Activated CD4-positive, alpha-beta memory T cell treated with anti-CD3 and anti-CD28 coated beads for 36 hours (primary cell): ENCODE measurements around the gene SHD. TPM values are rescaled to one million over a fixed set of nuclear protein-coding genes. Genes with fewer than 3 reads are reported as not detected.
"Not testable (repeated sequence)": the region's sequence is repeated elsewhere in the genome, so short reads cannot be mapped to it uniquely, and the experiment has no call there.

Source experiments
- CTCF ChIA-PET: fragments of 350-600 bp; sonication (Branson Sonifier 250); formaldehyde crosslinking; loops from one replicate; lab custom pipeline; 2021; ENCODE audit warnings: antibody characterized with exemption, inconsistent platforms; lab: Charles Lee
- POLR2A ChIA-PET: fragments of 350-600 bp; sonication (Branson Sonifier 250); formaldehyde crosslinking; loops from one replicate; lab custom pipeline; 2021; ENCODE audit warnings: antibody characterized with exemption; lab: Charles Lee
- DNase-seq: peaks from one replicate; pipeline ENCODE4 v3.0.0-alpha.2; 2020
- H3K27ac Mint-ChIP-seq: one replicate; pipeline ENCODE4 v1.8.0; 2021; ENCODE audit warnings: mixed read lengths
- H3K27me3 Mint-ChIP-seq: one replicate; pipeline ENCODE4 v1.8.0; 2021; ENCODE audit warnings: mixed read lengths
- H3K36me3 Mint-ChIP-seq: one replicate; pipeline ENCODE4 v1.8.0; 2021; ENCODE audit warnings: mixed read lengths
- H3K4me1 Mint-ChIP-seq: one replicate; pipeline ENCODE4 v1.8.0; 2021; ENCODE audit warnings: low read depth, mixed read lengths
- H3K4me3 Mint-ChIP-seq: one replicate; pipeline ENCODE4 v1.8.0; 2021; ENCODE audit warnings: mild to moderate bottlenecking, mixed read lengths
- H3K9me3 Mint-ChIP-seq: one replicate; pipeline ENCODE4 v1.8.0; 2021; ENCODE audit warnings: mixed read lengths
- intact Hi-C: fragments of 100-400 bp; cut with micrococcal nuclease; formaldehyde crosslinking; loops from one replicate; pipeline ENCODE4 v1.15.1; 2023
- total RNA-seq, 2 experiments: library from RNA; stranded (reverse); gene quantifications; one replicate each; pipeline ENCODE4 v1.2.3, GENCODE V29; 2021

Gene SHD, protein sequence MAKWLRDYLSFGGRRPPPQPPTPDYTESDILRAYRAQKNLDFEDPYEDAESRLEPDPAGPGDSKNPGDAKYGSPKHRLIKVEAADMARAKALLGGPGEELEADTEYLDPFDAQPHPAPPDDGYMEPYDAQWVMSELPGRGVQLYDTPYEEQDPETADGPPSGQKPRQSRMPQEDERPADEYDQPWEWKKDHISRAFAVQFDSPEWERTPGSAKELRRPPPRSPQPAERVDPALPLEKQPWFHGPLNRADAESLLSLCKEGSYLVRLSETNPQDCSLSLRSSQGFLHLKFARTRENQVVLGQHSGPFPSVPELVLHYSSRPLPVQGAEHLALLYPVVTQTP
- not detected for total RNA-seq

- ChIA-PET CTCF (interaction anchor here (0.9 to 1.6 kb wide), 2 partner anchors 11 to 74 kb away, joined by 4 to 6 read pairs; no protein-coding TSS in a partner anchor), POLR2A (no interaction called here)
- intact Hi-C loops, result no loop called here
- Mint-ChIP-seq H3K9me3 (no peaks in the 10 kb centered on the region), H3K4me3 (no peak within 1 kb of the TSS), H3K27me3 (peaks cover 22% of the 10 kb centered on the region), H3K4me1 (peaks cover 6% of the 10 kb centered on the region), H3K36me3 (no peaks in the 10 kb centered on the region), H3K27ac (no peak within 1 kb of the TSS)
- no peak for DNase-seq
Measured at GRCh38 chr19:4278419-4279266, at the start of gene SHD. Gene SHD, plus strand, starts transcription at chr19:4279266. Its CDS starts 798 bp downstream, at chr19:4280064.

GRCh38 chr19:4230237-4230636 is 48.8 kb upstream of the SHD start:
- H3K4me3 Mint-ChIP-seq, DNase-seq, H3K27ac Mint-ChIP-seq, H3K9me3 Mint-ChIP-seq, H3K4me1 Mint-ChIP-seq, H3K36me3 Mint-ChIP-seq, intact Hi-C loops: not testable (repeated sequence)
- POLR2A ChIA-PET, result interaction anchor here (1.0 to 1.1 kb wide), 2 partner anchors 17 to 114 kb away, joined by 4 to 5 read pairs; partner anchors contain the start of genes MPND and YJU2
- CTCF ChIA-PET, result interaction anchor here (1.3 kb wide), 1 partner anchor 22 kb away, joined by 4 read pairs; no protein-coding TSS in a partner anchor
- H3K27me3 Mint-ChIP-seq, result peaks cover 10% of the 10 kb centered on the region

DNA sequence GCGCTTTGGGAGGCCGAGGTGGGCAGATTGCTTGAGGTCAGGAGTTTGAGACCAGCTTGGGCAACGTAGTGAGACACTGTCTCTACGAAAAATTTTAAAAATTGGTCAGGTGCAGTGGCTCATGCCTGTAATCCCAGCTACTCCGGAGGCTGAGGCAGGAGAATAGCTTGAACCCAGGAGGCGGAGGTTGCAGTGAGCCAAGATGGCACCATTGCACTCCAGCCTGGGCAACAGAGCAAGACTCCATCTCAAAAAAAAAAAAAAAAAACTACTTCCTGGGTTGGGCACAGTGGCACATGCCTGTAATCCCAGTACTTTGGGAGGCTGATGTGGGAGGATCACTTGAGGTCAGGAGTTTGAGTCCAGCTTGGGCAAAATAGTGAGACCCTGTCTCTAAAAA is 47.5 kb upstream of the SHD start:
- DNase-seq, H3K4me3 Mint-ChIP-seq, H3K9me3 Mint-ChIP-seq, H3K4me1 Mint-ChIP-seq, H3K27ac Mint-ChIP-seq, H3K36me3 Mint-ChIP-seq, intact Hi-C loops: not testable (repeated sequence)
- H3K27me3 Mint-ChIP-seq, result peaks cover 10% of the 10 kb centered on the region
- CTCF ChIA-PET, result interaction anchor here (1.0 kb wide), 1 partner anchor 91 kb away, joined by 3 read pairs; no protein-coding TSS in a partner anchor
- POLR2A ChIA-PET, result interaction anchor here (0.6 kb wide), 1 partner anchor 122 kb away, joined by 4 read pairs; no protein-coding TSS in a partner anchor

GRCh38 chr19:4232139-4232538 is 46.9 kb upstream of the SHD start:
- CTCF ChIA-PET, result interaction anchor here (1.0 to 1.8 kb wide), 3 partner anchors 15 to 121 kb away, joined by 3 to 4 read pairs (median 3); partner anchors contain the start of gene YJU2
- H3K9me3 Mint-ChIP-seq, H3K27ac Mint-ChIP-seq, H3K4me1 Mint-ChIP-seq, intact Hi-C loops, H3K36me3 Mint-ChIP-seq, DNase-seq, H3K4me3 Mint-ChIP-seq: not testable (repeated sequence)
- H3K27me3 Mint-ChIP-seq, result peaks cover 10% of the 10 kb centered on the region
- POLR2A ChIA-PET, result interaction anchor here (0.6 kb wide), 1 partner anchor 123 kb away, joined by 4 read pairs; no protein-coding TSS in a partner anchor

DNA sequence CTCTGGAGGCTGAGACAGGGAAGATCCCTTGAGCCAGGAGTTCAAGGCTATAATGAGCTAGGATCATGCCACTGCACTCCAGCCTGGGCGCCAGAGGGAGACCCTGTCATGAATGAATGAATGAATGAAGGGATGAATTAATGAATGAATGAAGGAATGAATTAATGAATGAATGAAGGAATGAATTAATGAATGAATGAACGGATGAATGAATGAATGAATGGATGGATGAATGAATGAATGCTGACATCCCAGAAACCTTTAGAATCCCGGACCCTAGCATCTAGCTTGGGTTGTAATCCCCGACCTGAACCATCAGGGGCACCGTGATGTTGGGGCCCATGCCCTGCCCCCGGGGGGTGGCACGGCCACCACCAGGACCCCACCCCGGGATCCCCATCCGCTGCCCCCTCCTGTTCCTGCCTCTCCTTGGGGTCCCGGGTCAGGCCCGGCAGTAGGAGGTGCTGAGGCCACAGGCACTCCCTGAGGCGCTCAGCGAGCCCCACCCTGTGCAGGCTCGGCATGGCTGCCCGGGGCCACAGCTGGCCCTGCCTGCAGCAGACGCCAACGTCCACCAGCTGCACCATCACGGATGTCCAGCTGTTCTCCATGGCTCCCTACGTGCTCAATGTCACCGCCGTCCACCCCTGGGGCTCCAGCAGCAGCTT is 46.3 kb upstream of the SHD start:
- Mint-ChIP-seq H3K36me3 (no peaks in the 10 kb centered on the region), H3K27me3 (peaks cover 10% of the 10 kb centered on the region), H3K4me3 (no peak overlapping the region), H3K9me3 (no peaks in the 10 kb centered on the region), H3K27ac (no peak overlapping the region), H3K4me1 (no peaks in the 10 kb centered on the region)
- intact Hi-C loops, result no loop called here
- POLR2A ChIA-PET, result no interaction called here
- no peak for DNase-seq
- CTCF ChIA-PET, result interaction anchor here (0.8 to 1.8 kb wide), 6 partner anchors 9 to 248 kb away, joined by 3 to 4 read pairs (median 4); partner anchors contain the start of genes EEF2 and YJU2

GRCh38 chr19:4233282-4233853 is 45.7 kb upstream of the SHD start:
- DNase-seq, result peak; percentile 84
- H3K9me3 Mint-ChIP-seq, result no peaks in the 10 kb centered on the region
- H3K4me1 Mint-ChIP-seq, result no peaks in the 10 kb centered on the region
- POLR2A ChIA-PET, result no interaction called here
- H3K36me3 Mint-ChIP-seq, result no peaks in the 10 kb centered on the region
- CTCF ChIA-PET, result interaction anchor here (0.7 to 1.8 kb wide), 8 partner anchors 8 to 248 kb away, joined by 3 to 5 read pairs (median 4); partner anchors contain the start of genes EEF2 and YJU2
- peaks cover 10% of the 10 kb centered on the region for H3K27me3 Mint-ChIP-seq
- intact Hi-C loops, result no loop called here
- no peak overlapping the region for H3K4me3 Mint-ChIP-seq
- H3K27ac Mint-ChIP-seq, result peak overlapping the region; percentile 45

DNA sequence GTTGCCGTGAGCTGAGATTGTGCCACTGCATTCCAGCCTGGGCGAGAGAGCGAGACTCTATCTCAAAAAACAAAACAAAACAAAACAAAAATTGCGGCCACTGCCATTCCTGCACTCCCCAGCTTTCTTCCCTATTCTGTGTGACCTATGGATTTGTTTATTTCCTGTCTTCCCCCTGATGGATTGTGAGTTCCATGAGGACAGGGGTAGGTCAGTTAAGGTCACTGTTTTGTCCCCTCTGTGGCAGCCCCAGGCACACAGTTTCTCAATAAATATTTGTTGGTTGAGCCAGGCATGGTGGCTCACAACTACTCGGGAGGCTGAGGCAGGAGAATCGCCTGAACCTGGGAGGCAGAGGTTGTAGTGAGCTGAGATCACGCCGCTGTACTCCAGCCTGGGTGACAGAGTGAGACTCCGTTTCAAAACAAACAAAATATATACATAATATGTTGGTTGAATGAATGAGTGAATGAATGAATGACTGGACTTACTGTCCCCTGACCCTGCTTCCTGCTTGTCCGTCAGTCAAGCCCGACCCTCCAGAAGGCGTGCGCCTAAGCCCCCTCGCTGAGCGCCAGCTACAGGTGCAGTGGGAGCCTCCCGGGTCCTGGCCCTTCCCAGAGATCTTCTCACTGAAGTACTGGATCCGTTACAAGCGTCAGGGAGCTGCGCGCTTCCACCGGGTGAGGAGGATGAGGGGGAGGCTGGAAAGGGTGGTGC is 44.8 kb upstream of the SHD start:
- intact Hi-C loops, result no loop called here
- CTCF ChIA-PET, result interaction anchor here (0.7 to 1.5 kb wide), 8 partner anchors 16 to 291 kb away, joined by 3 to 5 read pairs (median 3); no protein-coding TSS in a partner anchor
- no peaks in the 10 kb centered on the region for H3K4me1 Mint-ChIP-seq
- H3K9me3 Mint-ChIP-seq, result no peaks in the 10 kb centered on the region
- no peak for DNase-seq
- POLR2A ChIA-PET, result no interaction called here
- peaks cover 10% of the 10 kb centered on the region for H3K27me3 Mint-ChIP-seq
- no peak overlapping the region for H3K27ac Mint-ChIP-seq
- no peak overlapping the region for H3K4me3 Mint-ChIP-seq
- no peaks in the 10 kb centered on the region for H3K36me3 Mint-ChIP-seq

- POLR2A ChIA-PET, result no interaction called here
- DNase-seq, result no peak
- Mint-ChIP-seq H3K9me3 (no peaks in the 10 kb centered on the region), H3K4me1 (no peaks in the 10 kb centered on the region), H3K4me3 (no peak overlapping the region), H3K27ac (no peak overlapping the region), H3K27me3 (peaks cover 6% of the 10 kb centered on the region), H3K36me3 (no peaks in the 10 kb centered on the region)
- CTCF ChIA-PET, result interaction anchor here (0.9 to 1.5 kb wide), 7 partner anchors 17 to 290 kb away, joined by 3 to 4 read pairs (median 3); no protein-coding TSS in a partner anchor
- intact Hi-C loops, result no loop called here
Measured at GRCh38 chr19:4234862-4235201, 44.2 kb upstream of the SHD start.

- POLR2A ChIA-PET, H3K27me3 Mint-ChIP-seq, H3K36me3 Mint-ChIP-seq, intact Hi-C loops, H3K4me1 Mint-ChIP-seq, H3K4me3 Mint-ChIP-seq, DNase-seq, H3K9me3 Mint-ChIP-seq, H3K27ac Mint-ChIP-seq: not testable (repeated sequence)
- CTCF ChIA-PET, result interaction anchor here (0.8 to 1.0 kb wide), 2 partner anchors 30 kb away, joined by 3 to 4 read pairs; no protein-coding TSS in a partner anchor
Measured at GRCh38 chr19:4237510-4237909, 41.6 kb upstream of the SHD start.

- Mint-ChIP-seq H3K4me3 (no peak overlapping the region), H3K27me3 (peaks cover 1% of the 10 kb centered on the region), H3K9me3 (peaks cover 8% of the 10 kb centered on the region), H3K36me3 (peaks cover 2% of the 10 kb centered on the region), H3K27ac (no peak overlapping the region), H3K4me1 (no peaks in the 10 kb centered on the region)
- ChIA-PET CTCF (no interaction called here), POLR2A (no interaction called here)
- intact Hi-C loops, result no loop called here
- no peak for DNase-seq
Measured at GRCh38 chr19:4238831-4239230, 40.2 kb upstream of the SHD start.
